SK-N-SH (cell line): ENCODE measurements around the gene EVL. TPM values are rescaled to one million over a fixed set of nuclear protein-coding genes. Genes with fewer than 3 reads are reported as not detected.

Source experiments
- CTCF ChIA-PET: fragments of 300-600, 350-600 bp; formaldehyde crosslinking; extraction: SDS; loops from one replicate; lab custom pipeline; 2021; lab: Yijun Ruan, JAX
- POLR2A ChIA-PET: fragments of 350-600 bp; sonication (Branson Sonifier 250); formaldehyde crosslinking; extraction: SDS; loops from one replicate; lab custom pipeline; 2020; ENCODE audit warnings: antibody characterized with exemption, inconsistent platforms; lab: Yijun Ruan, JAX
- DNase-seq: peaks from one replicate; pipeline ENCODE4 v3.0.0; 2012
- H2AFZ ChIP-seq: fragments of 200-600 bp; sonication (generic); 2 replicates; pipeline ENCODE4 v1.8.1; 2016; ENCODE audit warnings: antibody characterized with exemption, mild to moderate bottlenecking, low read depth
- H3F3A ChIP-seq: fragments of 200-600 bp; sonication (generic); replicated peaks from 2 replicates; pipeline ENCODE3; 2016; ENCODE audit warnings: antibody characterized with exemption, mild to moderate bottlenecking; ENCODE audit not compliant: insufficient read depth
- H3K27ac ChIP-seq, 2 experiments: fragments of 200-500 bp in 1 of 2; fragments of 200-600 bp in 1 of 2; sonication (Bioruptor generic) in 1 of 2; sonication (generic), shearing (Covaris generic) in 1 of 2; 2 replicates each; pipeline versions ENCODE4 v1.5.1 to v1.6.1; 2014 to 2016; ENCODE audit warnings: low read depth in 2 of 2, inconsistent platforms in 1 of 2, low read length in 1 of 2, mild to moderate bottlenecking in 1 of 2, mixed read lengths in 1 of 2
- H3K27me3 ChIP-seq: fragments of 200-600 bp; sonication (generic), shearing (Covaris generic); 2 replicates; pipeline ENCODE4 v1.6.1; 2016; ENCODE audit warnings: mixed run types; ENCODE audit not compliant: insufficient read depth
- H3K36me3 ChIP-seq, 2 experiments: fragments of 200-500 bp in 1 of 2; fragments of 200-600 bp in 1 of 2; sonication (Bioruptor generic) in 1 of 2; sonication (generic) in 1 of 2; replicated peaks in 1 of 2; 2 replicates each; pipeline versions ENCODE3 to v1.5.1; 2014 to 2016; ENCODE audit warnings: low read length in 1 of 2, mild to moderate bottlenecking in 1 of 2; ENCODE audit not compliant: insufficient read depth in 2 of 2, control insufficient read depth in 1 of 2
- H3K4me1 ChIP-seq, 2 experiments: fragments of 200-500 bp in 1 of 2; fragments of 200-600 bp in 1 of 2; sonication (Bioruptor generic) in 1 of 2; sonication (generic), shearing (Covaris generic) in 1 of 2; 2 replicates each; pipeline versions ENCODE4 v1.5.1 to v1.6.1; 2014 to 2016; ENCODE audit warnings: low read depth in 1 of 2, low read length in 1 of 2, mixed run types in 1 of 2; ENCODE audit not compliant: insufficient read depth in 2 of 2, control insufficient read depth in 1 of 2
- H3K4me2 ChIP-seq: fragments of 200-600 bp; sonication (generic), shearing (Covaris generic); 2 replicates; pipeline ENCODE4 v1.6.1; 2017; ENCODE audit warnings: mixed run types
- H3K4me3 ChIP-seq, 2 experiments: fragments of 200-500 bp in 1 of 2; fragments of 200-600 bp in 1 of 2; sonication (Bioruptor generic) in 1 of 2; sonication (generic), shearing (Covaris generic) in 1 of 2; 2 replicates each; pipeline versions ENCODE4 v1.5.1 to v1.8.1; 2014 to 2016; ENCODE audit warnings: low read depth in 2 of 2, inconsistent platforms in 1 of 2, low read length in 1 of 2, mild to moderate bottlenecking in 1 of 2, mixed read lengths in 1 of 2, moderate library complexity in 1 of 2
- H3K79me2 ChIP-seq: fragments of 200-600 bp; sonication (generic); 2 replicates; pipeline ENCODE4 v1.8.1; 2017; ENCODE audit warnings: mild to moderate bottlenecking; ENCODE audit not compliant: insufficient read depth
- H3K9ac ChIP-seq: fragments of 200-600 bp; sonication (generic); 2 replicates; pipeline ENCODE4 v1.6.1; 2017; ENCODE audit warnings: mixed run types
- H3K9me2 ChIP-seq: fragments of 200-600 bp; sonication (generic); 2 replicates; pipeline ENCODE4 v1.6.1; 2017; ENCODE audit warnings: mixed run types
- H3K9me3 ChIP-seq: fragments of 200-600 bp; sonication (generic); 2 replicates; pipeline ENCODE4 v1.6.1; 2017; ENCODE audit warnings: mixed run types, mild to moderate bottlenecking, moderate library complexity
- H4K20me1 ChIP-seq: fragments of 200-600 bp; sonication (generic); 2 replicates; pipeline ENCODE4 v1.6.1; 2017; ENCODE audit warnings: mild to moderate bottlenecking, mixed run types; ENCODE audit not compliant: insufficient read depth
- ELF1 ChIP-seq: IDR thresholded peaks from 2 replicates; pipeline ENCODE4 v1.4.0; 2012
- MEF2A ChIP-seq: IDR thresholded peaks from 2 replicates; pipeline ENCODE4 v1.4.0; 2012; ENCODE audit warnings: low read depth, borderline replicate concordance
- POLR2AphosphoS5 ChIP-seq: IDR thresholded peaks from 2 replicates; pipeline ENCODE4 v1.6.1; 2012; ENCODE audit warnings: low read depth, low read length
- RAD21 ChIP-seq: IDR thresholded peaks from 2 replicates; pipeline ENCODE4 v1.6.1; 2012; ENCODE audit warnings: mild to moderate bottlenecking, low read length
- RFX5 ChIP-seq: IDR thresholded peaks from 2 replicates; pipeline ENCODE4 v1.6.1; 2012; ENCODE audit warnings: mild to moderate bottlenecking, improper control_type of control experiment, low read length
- SIN3A ChIP-seq: IDR thresholded peaks from 2 replicates; pipeline ENCODE4 v1.6.1; 2012; ENCODE audit warnings: low read depth, mild to moderate bottlenecking, low read length, moderate library complexity, borderline replicate concordance
- SMC3 ChIP-seq: IDR thresholded peaks from 2 replicates; pipeline ENCODE4 v1.6.1; 2012; ENCODE audit warnings: low read depth, low read length, improper control_type of control experiment
- TCF12 ChIP-seq: IDR thresholded peaks from 2 replicates; pipeline ENCODE4 v1.4.0; 2012
- YY1 ChIP-seq: IDR thresholded peaks from 2 replicates; pipeline ENCODE4 v1.4.0; 2012; ENCODE audit warnings: low read depth, mild to moderate bottlenecking
- WGBS: methylation state at CpG from one replicate; pipeline ENCODE4 v1.1.6; 2017; ENCODE audit warnings: low lambda C conversion rate; 5-methylcytosine and 5-hydroxymethylcytosine counted together
- polyA plus RNA-seq, 3 experiments: library from polyadenylated mRNA; depleted of rRNA; stranded (reverse); fragments of >200 nt; gene quantifications; 2 replicates each; pipeline ENCODE4 v1.2.3, GENCODE V29; 2012
- TF ChIP-seq, protein P1 (sequence below): IDR thresholded peaks from 2 replicates; pipeline ENCODE4 v1.4.0; 2012; ENCODE audit warnings: low read depth
- TF ChIP-seq, protein P2 (sequence below): IDR thresholded peaks from 2 replicates; pipeline ENCODE4 v1.4.0; 2012; ENCODE audit warnings: low read depth, borderline replicate concordance
- TF ChIP-seq, protein P3 (sequence below): fragments of 150-350 bp; IDR thresholded peaks from 2 replicates; pipeline ENCODE4 v1.6.1; 2016; ENCODE audit warnings: mild to moderate bottlenecking, low read depth, low read length

Gene EVL
- polyA plus RNA-seq, 1 of the 3 experiments (the other 2 are of a cell fraction), result 36.5 TPM

DNA sequence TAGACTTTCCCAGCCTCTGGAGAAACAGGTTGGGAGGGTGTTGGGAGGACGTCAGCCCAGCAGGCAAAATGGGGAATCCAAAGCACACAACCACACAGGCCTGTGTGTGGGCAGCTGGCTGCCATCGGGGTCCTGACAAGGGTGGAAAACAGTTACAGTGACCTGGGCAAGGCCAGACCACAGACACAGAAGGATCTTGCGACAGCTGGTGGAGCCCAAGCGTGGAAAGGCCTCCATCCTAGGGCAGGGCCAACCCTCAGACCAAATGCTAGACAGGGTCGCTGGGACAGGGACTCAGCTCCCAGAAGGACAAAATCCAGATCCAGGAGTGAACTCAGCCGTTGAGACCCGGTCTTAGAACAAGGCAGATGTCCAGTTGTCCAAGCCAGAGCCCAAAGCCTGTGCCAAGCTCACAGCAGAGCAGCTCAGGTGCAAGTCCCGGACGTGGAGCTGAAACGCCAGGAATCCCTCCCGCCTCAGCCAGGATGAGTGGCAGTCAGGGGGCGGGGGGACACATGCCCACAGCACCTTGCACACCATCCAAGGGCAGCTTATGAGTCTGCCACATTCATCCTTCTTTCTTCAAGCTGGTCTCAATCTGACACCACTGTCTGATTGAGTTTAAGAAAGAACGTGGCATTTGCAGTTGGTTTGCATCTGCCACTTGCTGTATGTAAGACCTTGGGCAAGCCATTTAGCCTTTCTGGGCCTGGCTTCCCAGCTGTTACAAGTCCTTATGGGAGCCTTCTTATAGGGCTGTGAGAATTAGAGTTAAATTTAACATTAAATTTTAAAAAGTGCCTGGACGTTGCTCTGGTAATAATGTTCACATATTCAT is 56.6 kb downstream of the EVL start:
- Histone ChIP-seq H3K9ac (no peak overlapping the region), H3K4me3 (no peak overlapping the region), H2AFZ (no peak overlapping the region), H3K4me2 (no peak overlapping the region), H3K36me3 (peaks cover 0 to 3% of the 10 kb centered on the region in 2 experiments), H4K20me1 (no peaks in the 10 kb centered on the region), H3F3A (no peaks in the 10 kb centered on the region), H3K27ac (no peak overlapping the region), H3K9me3 (no peaks in the 10 kb centered on the region), H3K79me2 (no peaks in the 10 kb centered on the region), H3K9me2 (no peaks in the 10 kb centered on the region), H3K4me1 (no peaks in the 10 kb centered on the region; a peak in 1 of 4 replicates), H3K27me3 (no peaks in the 10 kb centered on the region)
- 92% methylated on average over 11 of the region's 14 CpGs for WGBS
- TF ChIP-seq MEF2A, result no peak
- TF ChIP-seq, protein P1, sequence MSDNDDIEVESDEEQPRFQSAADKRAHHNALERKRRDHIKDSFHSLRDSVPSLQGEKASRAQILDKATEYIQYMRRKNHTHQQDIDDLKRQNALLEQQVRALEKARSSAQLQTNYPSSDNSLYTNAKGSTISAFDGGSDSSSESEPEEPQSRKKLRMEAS, result no peak
- TF ChIP-seq, protein P2, sequence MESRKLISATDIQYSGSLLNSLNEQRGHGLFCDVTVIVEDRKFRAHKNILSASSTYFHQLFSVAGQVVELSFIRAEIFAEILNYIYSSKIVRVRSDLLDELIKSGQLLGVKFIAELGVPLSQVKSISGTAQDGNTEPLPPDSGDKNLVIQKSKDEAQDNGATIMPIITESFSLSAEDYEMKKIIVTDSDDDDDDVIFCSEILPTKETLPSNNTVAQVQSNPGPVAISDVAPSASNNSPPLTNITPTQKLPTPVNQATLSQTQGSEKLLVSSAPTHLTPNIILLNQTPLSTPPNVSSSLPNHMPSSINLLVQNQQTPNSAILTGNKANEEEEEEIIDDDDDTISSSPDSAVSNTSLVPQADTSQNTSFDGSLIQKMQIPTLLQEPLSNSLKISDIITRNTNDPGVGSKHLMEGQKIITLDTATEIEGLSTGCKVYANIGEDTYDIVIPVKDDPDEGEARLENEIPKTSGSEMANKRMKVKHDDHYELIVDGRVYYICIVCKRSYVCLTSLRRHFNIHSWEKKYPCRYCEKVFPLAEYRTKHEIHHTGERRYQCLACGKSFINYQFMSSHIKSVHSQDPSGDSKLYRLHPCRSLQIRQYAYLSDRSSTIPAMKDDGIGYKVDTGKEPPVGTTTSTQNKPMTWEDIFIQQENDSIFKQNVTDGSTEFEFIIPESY, result no peak
- TF ChIP-seq, protein P3, sequence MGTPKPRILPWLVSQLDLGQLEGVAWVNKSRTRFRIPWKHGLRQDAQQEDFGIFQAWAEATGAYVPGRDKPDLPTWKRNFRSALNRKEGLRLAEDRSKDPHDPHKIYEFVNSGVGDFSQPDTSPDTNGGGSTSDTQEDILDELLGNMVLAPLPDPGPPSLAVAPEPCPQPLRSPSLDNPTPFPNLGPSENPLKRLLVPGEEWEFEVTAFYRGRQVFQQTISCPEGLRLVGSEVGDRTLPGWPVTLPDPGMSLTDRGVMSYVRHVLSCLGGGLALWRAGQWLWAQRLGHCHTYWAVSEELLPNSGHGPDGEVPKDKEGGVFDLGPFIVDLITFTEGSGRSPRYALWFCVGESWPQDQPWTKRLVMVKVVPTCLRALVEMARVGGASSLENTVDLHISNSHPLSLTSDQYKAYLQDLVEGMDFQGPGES, result no peak
- ChIA-PET CTCF (interaction anchor here (1.0 to 3.3 kb wide), 7 partner anchors 10 to 139 kb away, joined by 3 to 20 read pairs (median 7); no protein-coding TSS in a partner anchor), POLR2A (interaction anchor here (0.8 kb wide), 1 partner anchor 21 kb away, joined by 3 read pairs; no protein-coding TSS in a partner anchor)
- DNase-seq, result no peak

DNA sequence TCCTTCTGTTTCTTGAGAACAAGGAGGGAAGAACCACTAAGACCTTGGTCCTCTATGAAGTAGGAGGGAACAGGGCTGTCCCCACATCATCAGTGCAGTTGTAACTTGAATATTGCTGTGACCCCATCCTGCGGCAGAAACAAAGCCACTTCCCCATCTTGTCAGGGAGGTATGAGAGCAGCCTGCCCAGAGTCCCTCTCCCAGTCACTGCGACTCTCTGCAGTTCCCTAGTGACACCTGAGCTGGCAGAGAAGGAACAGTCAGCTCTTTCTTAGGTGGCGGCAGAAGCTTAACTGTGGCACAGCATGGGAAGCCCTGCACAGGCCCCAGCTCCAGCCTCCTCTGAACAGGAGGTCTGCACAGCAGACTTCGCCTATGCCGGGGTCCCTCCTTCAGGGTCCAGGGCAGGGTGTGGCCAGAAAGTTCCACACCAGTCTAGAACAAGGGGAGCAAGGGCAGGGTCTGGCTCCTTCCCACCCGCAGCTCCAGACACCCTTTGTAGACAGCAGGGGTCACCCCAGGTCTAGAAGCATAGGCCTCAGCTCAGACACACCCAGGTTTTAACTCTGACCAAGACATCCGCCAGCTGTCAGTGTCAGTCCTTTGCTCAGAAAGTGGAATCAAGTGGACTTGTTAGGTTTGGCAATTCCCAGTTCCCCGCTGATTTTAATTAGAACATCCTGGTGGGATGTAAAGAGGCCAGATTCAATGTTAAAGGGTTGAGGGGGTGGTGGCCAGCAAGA is 57.4 kb downstream of the EVL start:
- Histone ChIP-seq H3K4me3 (no peak overlapping the region), H3F3A (no peaks in the 10 kb centered on the region), H3K79me2 (no peaks in the 10 kb centered on the region), H3K4me1 (peaks cover 0 to 4% of the 10 kb centered on the region in 2 experiments; a peak in 1 of 4 replicates), H3K9me2 (no peaks in the 10 kb centered on the region), H3K9ac (no peak overlapping the region), H3K9me3 (no peaks in the 10 kb centered on the region), H4K20me1 (no peaks in the 10 kb centered on the region), H3K27me3 (no peaks in the 10 kb centered on the region), H2AFZ (no peak overlapping the region), H3K27ac (no peak overlapping the region), H3K36me3 (peaks cover 0 to 3% of the 10 kb centered on the region in 2 experiments), H3K4me2 (no peak overlapping the region)
- no peak for DNase-seq
- WGBS, result 95% methylated on average over 8 of the region's 8 CpGs
- TF ChIP-seq RAD21 (peak; percentile 57), SIN3A (no peak), TCF12 (no peak), YY1 (no peak), MEF2A (no peak), SMC3 (peak; percentile 30; the same call in 1 of the 2 replicates), ELF1 (no peak), RFX5 (no peak), POLR2AphosphoS5 (no peak)
- TF ChIP-seq, protein P3, result no peak
- ChIA-PET POLR2A (interaction anchor here (0.8 kb wide), 1 partner anchor 20 kb away, joined by 3 read pairs; no protein-coding TSS in a partner anchor), CTCF (interaction anchor here (0.8 to 3.3 kb wide), 7 partner anchors 10 to 140 kb away, joined by 3 to 20 read pairs (median 7); no protein-coding TSS in a partner anchor)
